ENCODE measurements around the gene DUS3L. TPM values are rescaled to one million over a fixed set of nuclear protein-coding genes. Genes with fewer than 3 reads are reported as not detected.
A peak's percentile ranks its signal among the peaks of the same experiment; 100 is the strongest.

The DUS3L gene
- total RNA-seq, 1 donor from 2014 or later, result 11.8 TPM

GRCh38 chr19:5825178-5825577, 34.2 kb upstream of the DUS3L start:
- ATAC-seq (no peak), DNase-seq (ENCODE audit: missing footprints) (no peak)
- intact Hi-C loops (cut with DNase I), result loop anchor here (10.0 kb wide), 1 partner anchor 130 kb away; no protein-coding TSS in a partner anchor

GRCh38 chr19:5824751-5825150, 33.8 kb upstream of the DUS3L start:
- intact Hi-C loops (cut with DNase I), result loop anchor here (10.0 kb wide), 1 partner anchor 130 kb away; no protein-coding TSS in a partner anchor
- DNase-seq (ENCODE audit: missing footprints), result no peak
- no peak for ATAC-seq

GRCh38 chr19:5823579-5824281, 32.8 kb upstream of the DUS3L start:
- intact Hi-C loops (cut with DNase I), result loop anchor here (10.0 kb wide), 1 partner anchor 131 kb away; no protein-coding TSS in a partner anchor
- DNase-seq (ENCODE audit: missing footprints), result no peak
- no peak for ATAC-seq

GRCh38 chr19:5822181-5822844, 31.4 kb upstream of the DUS3L start:
- intact Hi-C loops (cut with DNase I), result loop anchor here (10.0 kb wide), 1 partner anchor 132 kb away; no protein-coding TSS in a partner anchor
- DNase-seq (ENCODE audit: missing footprints), result no peak
- ATAC-seq, result no peak

- ATAC-seq, result no peak
- DNase-seq (ENCODE audit: missing footprints), result no peak
- intact Hi-C loops (cut with DNase I), result loop anchor here (10.0 kb wide), 1 partner anchor 133 kb away; no protein-coding TSS in a partner anchor
Observed at GRCh38 chr19:5821521-5822180, 30.7 kb upstream of the DUS3L start.

GRCh38 chr19:5820785-5821184, 29.8 kb upstream of the DUS3L start:
- intact Hi-C loops (cut with DNase I), result loop anchor here (10.0 kb wide), 1 partner anchor 134 kb away; no protein-coding TSS in a partner anchor
- ATAC-seq (no peak), DNase-seq (ENCODE audit: missing footprints) (no peak)

- intact Hi-C loops (cut with DNase I), result no loop called here
- ATAC-seq (no peak), DNase-seq (ENCODE audit: missing footprints) (no peak)
Observed at GRCh38 chr19:5818594-5818993, 27.6 kb upstream of the DUS3L start.

GRCh38 chr19:5817218-5817617, 26.3 kb upstream of the DUS3L start:
- DNase-seq (ENCODE audit: missing footprints) (no peak), ATAC-seq (no peak)
- intact Hi-C loops (cut with DNase I), result no loop called here

GRCh38 chr19:5814852-5815246, 23.9 kb upstream of the DUS3L start:
- ATAC-seq (no peak), DNase-seq (ENCODE audit: missing footprints) (no peak)
- intact Hi-C loops (cut with DNase I), result no loop called here

- intact Hi-C loops (cut with DNase I), result no loop called here
- no peak for ATAC-seq
Observed at GRCh38 chr19:5814123-5814851, 23.3 kb upstream of the DUS3L start.

GRCh38 chr19:5811117-5811516, 20.2 kb upstream of the DUS3L start:
- DNase-seq (ENCODE audit: missing footprints) (no peak), ATAC-seq (no peak)
- intact Hi-C loops (cut with DNase I), result no loop called here

More at GRCh38 chr19:5814123-5814851, 23.3 kb upstream of the DUS3L start:
- no peak for DNase-seq (ENCODE audit: missing footprints)

- ATAC-seq (no peak), DNase-seq (ENCODE audit: missing footprints) (no peak)
- intact Hi-C loops (cut with DNase I), result no loop called here
Observed at GRCh38 chr19:5809469-5809868, 18.5 kb upstream of the DUS3L start.

- intact Hi-C loops (cut with DNase I), result no loop called here
- DNase-seq (ENCODE audit: missing footprints) (no peak), ATAC-seq (no peak)
Observed at GRCh38 chr19:5809053-5809452, 18.1 kb upstream of the DUS3L start.

GRCh38 chr19:5808120-5808816, 17.3 kb upstream of the DUS3L start:
- intact Hi-C loops (cut with DNase I), result no loop called here
- DNase-seq (ENCODE audit: missing footprints) (no peak), ATAC-seq (no peak)

- DNase-seq (ENCODE audit: missing footprints) (no peak), ATAC-seq (no peak)
- intact Hi-C loops (cut with DNase I), result loop anchor here (1.0 kb wide), 1 partner anchor 215 kb away; no protein-coding TSS in a partner anchor
Observed at GRCh38 chr19:5806905-5807304, 15.9 kb upstream of the DUS3L start.

- ATAC-seq (no peak), DNase-seq (ENCODE audit: missing footprints) (no peak)
- intact Hi-C loops (cut with DNase I), result loop anchor here (1.0 kb wide), 1 partner anchor 216 kb away; no protein-coding TSS in a partner anchor
Observed at GRCh38 chr19:5806133-5806489, 15.1 kb upstream of the DUS3L start.

- peak; percentile 64 for ATAC-seq
- intact Hi-C loops (cut with DNase I), result loop anchor here (1.0 to 2.0 kb wide), 2 partner anchors 21 to 217 kb away; no protein-coding TSS in a partner anchor
- DNase-seq (ENCODE audit: missing footprints), result no peak
Observed at GRCh38 chr19:5805462-5806132, 14.6 kb upstream of the DUS3L start.

Measured in Right ventricle myocardium inferior (tissue), 1 donor.